ENCODE results near the gene ANKRD13B.
"Not testable (repeated sequence)": the region's sequence is repeated elsewhere in the genome, so short reads cannot be mapped to it uniquely, and the experiment has no call there.

Gene ANKRD13B

GRCh38 chr17:29557085-29557738 lies 35.7 kb upstream of the ANKRD13B start:
- TF ChIP-seq CTCF (IDR thresholded peaks at IDR 0.05; ENCODE audit: low read length, missing control alignments), result no peak
- no peak overlapping the region for H3K4me3 ChIP-seq (replicated peaks; ENCODE audit: low read depth, low read length)
- DNase-seq (ENCODE audit: low read depth), result peak; percentile 42

- DNase-seq (ENCODE audit: low read depth), result no peak
- no peak for TF ChIP-seq CTCF (IDR thresholded peaks at IDR 0.05; ENCODE audit: low read length, missing control alignments)
- H3K4me3 ChIP-seq (replicated peaks; ENCODE audit: low read depth, low read length), result no peak overlapping the region
These were observed 35.2 kb upstream of the ANKRD13B start for GRCh38 chr17:29557739-29558116.

GRCh38 chr17:29558139-29558538 lies 34.8 kb upstream of the ANKRD13B start:
- not testable (repeated sequence) for H3K4me3 ChIP-seq (replicated peaks; ENCODE audit: low read depth, low read length); DNase-seq (ENCODE audit: low read depth)

GRCh38 chr17:29559640-29560039 lies 33.3 kb upstream of the ANKRD13B start:
- H3K4me3 ChIP-seq (replicated peaks; ENCODE audit: low read depth, low read length), result no peak overlapping the region
- TF ChIP-seq CTCF (IDR thresholded peaks at IDR 0.05; ENCODE audit: low read length, missing control alignments), result no peak
- DNase-seq (ENCODE audit: low read depth), result no peak

- H3K4me3 ChIP-seq (replicated peaks; ENCODE audit: low read depth, low read length), result no peak overlapping the region
- no peak for TF ChIP-seq CTCF (IDR thresholded peaks at IDR 0.05; ENCODE audit: low read length, missing control alignments)
- DNase-seq (ENCODE audit: low read depth), result no peak
These were observed 32.6 kb upstream of the ANKRD13B start for GRCh38 chr17:29560316-29560715.

GRCh38 chr17:29561554-29562517 lies 31.1 kb upstream of the ANKRD13B start:
- no peak for TF ChIP-seq CTCF (IDR thresholded peaks at IDR 0.05; ENCODE audit: low read length, missing control alignments)
- no peak for DNase-seq (ENCODE audit: low read depth)
- H3K4me3 ChIP-seq (replicated peaks; ENCODE audit: low read depth, low read length), result no peak overlapping the region

- no peak for DNase-seq (ENCODE audit: low read depth)
- H3K4me3 ChIP-seq (replicated peaks; ENCODE audit: low read depth, low read length), result no peak overlapping the region
- no peak for TF ChIP-seq CTCF (IDR thresholded peaks at IDR 0.05; ENCODE audit: low read length, missing control alignments)
These were observed 30.3 kb upstream of the ANKRD13B start for GRCh38 chr17:29562615-29563014.

Data from fibroblast of pulmonary artery (primary cell).